ENCODE data around the gene MEX3A.
"Not testable (repeated sequence)": the region's sequence is repeated elsewhere in the genome, so short reads cannot be mapped to it uniquely, and the experiment has no call there.

MEX3A gene

DNA sequence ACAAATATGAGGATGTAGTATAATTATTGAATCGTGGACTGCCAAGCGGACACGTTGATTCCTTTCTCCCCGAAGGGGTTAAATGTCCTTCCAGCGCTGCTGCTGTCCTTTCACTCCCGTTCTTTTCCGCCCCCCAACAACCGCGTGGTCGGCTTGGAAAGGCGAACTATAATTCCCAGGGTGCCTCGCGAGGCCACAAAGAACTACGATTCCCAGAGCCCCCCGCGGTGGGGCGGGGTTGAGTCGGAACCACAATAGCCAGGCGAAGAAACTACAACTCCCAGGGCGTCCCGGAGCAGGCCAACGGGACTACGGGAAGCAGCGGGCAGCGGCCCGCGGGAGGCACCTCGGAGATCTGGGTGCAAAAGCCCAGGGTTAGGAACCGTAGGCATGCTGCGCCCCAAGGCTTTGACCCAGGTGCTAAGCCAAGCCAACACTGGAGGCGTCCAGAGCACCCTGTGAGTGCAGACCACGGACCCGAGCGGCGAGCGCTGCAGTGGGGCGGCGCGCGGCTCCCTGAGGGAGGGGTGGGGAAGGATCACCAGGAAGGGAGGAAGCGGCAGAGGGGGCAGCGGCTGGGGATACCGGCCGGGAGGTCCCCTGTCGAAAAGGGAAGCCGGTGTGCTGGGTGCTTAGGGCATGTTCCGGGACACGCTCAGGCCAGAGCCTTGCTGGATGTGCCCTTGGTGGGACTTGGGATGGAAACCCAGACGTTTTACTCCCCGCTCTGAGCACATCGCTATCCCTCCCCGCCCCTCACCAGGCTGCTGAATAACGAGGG is 27.6 kb downstream of the MEX3A start, which contains the start of gene LAMTOR2:
LAMTOR2 (plus strand) TSS at position 283 of the 781 bp plus-strand sequence; CDS start at position 391, 108 bp downstream.
- DNase-seq (ENCODE audit: low read depth in 2 of 2) = peak; percentile 91 to 97

DNA sequence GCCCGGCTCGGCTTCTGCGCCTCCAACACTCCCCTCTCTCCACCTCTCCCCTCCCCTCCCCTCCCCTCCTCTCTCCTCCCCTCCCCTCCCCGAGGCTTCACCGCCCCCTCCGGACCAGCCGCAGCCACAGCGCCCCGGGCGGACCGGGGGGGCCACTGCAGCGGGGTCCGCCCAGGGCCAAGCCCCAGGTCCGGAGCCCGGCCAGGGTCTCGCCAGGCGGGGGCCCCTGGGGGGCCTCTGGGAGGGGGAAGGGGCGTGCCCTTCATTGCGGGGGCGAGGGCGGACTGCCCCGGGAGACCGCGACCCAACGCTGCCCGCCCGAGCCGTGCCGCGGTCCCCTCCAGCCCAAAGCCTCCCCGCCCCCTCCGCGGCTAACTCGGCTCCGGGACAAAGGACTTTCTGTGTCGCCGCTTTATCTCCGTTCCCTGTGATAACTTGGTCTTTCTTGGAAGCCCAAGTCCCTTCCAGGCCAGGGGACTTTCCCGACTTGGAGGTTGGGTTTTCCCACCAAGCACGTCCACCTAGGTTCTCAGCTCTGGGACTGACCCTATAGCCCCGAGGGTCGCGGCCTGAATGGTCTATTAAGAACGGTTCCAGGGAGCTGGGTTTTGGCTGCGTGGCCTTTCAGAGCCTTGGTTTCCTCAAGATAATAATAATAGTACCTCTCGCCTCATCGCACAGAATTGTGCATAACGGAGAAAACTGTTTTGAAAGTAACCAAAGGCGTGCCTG is 28.3 kb downstream of the MEX3A start, which contains the start of gene UBQLN4:
UBQLN4 (minus strand) TSS at position 31 of the 732 bp plus-strand sequence. CDS start 97 bp downstream, outside the sequence.
- DNase-seq (ENCODE audit: low read depth in 2 of 2) = peak; percentile 69 to 81

- DNase-seq (ENCODE audit: low read depth in 2 of 2) = peak; percentile 30 to 44
Measured at GRCh38 chr1:156052862-156053767, 29.1 kb downstream of the MEX3A start.

DNA sequence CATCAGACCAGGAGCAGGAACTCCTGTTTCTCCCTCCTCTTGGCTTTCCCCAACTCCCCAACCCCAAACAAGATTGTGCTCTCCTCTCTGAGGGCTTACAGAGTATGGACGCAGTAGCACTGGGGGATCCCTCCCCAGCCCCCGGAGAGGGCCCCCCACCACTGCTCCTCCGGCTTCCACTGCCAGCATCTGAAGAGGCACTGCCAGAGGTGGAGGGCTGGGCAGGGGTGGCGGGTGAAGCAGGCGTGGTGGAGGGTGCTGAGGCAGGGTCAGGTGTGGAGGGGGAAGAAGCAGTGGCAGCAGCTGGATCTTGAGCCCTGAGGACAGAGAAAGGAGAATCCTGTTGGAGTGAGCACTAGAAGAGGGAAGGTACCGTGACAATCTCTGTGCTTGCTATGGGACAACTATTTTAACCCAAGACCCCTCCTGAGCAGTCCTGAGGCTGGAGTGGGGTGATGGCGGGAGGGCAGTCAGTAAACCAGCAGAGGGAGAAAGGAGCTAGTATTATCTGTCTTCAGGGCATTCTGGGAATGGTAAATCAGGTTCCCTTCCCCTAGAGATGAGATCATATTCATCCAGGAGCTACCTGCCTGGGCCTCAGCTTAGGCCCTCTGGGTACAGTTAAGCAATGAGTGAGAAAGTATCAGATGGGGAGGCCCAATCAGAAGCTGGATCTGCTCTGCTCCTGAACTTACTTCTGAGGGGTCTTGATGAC is 31.1 kb downstream of the MEX3A start:
- no peak for DNase-seq (ENCODE audit: low read depth in 2 of 2)

- no peak for DNase-seq (ENCODE audit: low read depth in 2 of 2)
Measured at GRCh38 chr1:156050376-156050775, 31.9 kb downstream of the MEX3A start.

GRCh38 chr1:156048663-156049258 is 33.5 kb downstream of the MEX3A start:
- DNase-seq (ENCODE audit: low read depth in 2 of 2) = no peak

DNA sequence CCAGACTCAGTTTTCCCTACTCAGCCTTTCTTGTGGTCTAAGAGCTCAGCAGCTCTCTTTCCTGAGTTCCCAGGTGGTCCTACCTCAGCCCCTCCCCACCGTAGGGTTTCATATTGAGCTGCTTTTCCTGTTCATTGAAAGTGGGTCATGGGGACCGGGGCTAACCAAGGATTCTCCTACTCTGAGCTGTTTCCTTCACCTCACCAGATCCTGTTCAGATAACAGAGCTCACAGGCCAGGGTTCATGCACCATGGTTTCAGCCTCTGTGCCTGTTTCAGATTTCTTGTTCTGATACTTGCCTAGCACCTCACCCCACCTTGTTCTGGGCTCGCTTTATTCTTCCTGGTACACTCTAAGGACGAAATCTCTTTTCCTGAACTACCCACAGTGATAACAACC is 37.2 kb downstream of the MEX3A start:
- no peak for DNase-seq (ENCODE audit: low read depth in 2 of 2)

- no peak for DNase-seq (ENCODE audit: low read depth in 2 of 2)
Measured at GRCh38 chr1:156042828-156043227, 39.4 kb downstream of the MEX3A start.

GRCh38 chr1:156034991-156035390 is 47.3 kb downstream of the MEX3A start:
- DNase-seq (ENCODE audit: low read depth in 2 of 2) = not testable (repeated sequence)

- DNase-seq (ENCODE audit: low read depth in 2 of 2) = no peak
Measured at GRCh38 chr1:156033011-156033410, 49.3 kb downstream of the MEX3A start.

GRCh38 chr1:156026588-156026987 is 55.7 kb downstream of the MEX3A start:
- no peak for DNase-seq (ENCODE audit: low read depth in 2 of 2)

DNA sequence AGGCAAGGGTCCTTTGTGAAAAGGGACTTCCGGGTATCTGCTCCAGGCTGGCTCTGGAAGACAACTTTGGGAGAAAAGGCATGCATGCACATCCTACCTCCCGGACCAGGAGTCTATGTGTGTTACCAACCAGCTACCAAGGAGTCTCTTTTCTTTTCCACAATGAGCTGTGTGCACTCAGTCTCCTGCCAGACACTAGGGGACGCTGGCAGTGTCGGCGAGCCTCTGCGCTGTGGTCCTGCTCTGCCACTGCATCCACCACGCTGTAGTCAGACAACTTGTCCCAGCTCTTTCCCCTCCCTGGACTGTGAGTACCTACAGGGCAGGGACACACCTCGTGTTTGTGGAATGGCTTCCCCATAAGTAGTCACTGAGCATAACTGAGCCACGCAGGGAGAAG is 56.4 kb downstream of the MEX3A start:
- DNase-seq (ENCODE audit: low read depth in 2 of 2) = no peak

DNA sequence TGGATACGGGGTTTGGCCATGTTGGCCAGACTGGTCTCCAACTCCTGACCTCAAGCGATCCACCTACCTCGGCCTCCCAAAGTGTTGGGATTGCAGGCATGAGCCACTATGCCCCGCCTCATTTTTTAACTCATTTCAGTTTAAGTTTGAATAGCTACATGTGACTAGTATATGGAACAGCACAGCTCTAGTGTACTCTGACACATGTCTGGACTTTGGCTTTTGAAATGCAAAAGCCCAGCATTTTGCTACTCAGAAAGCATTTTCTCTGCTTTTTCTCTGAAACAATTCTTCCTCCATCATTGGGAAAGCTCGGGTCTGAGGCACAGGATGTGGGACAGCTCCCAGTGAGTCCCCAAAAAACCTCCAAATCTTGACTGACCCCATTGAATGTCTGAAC is 57.5 kb downstream of the MEX3A start:
- no peak for DNase-seq (ENCODE audit: low read depth in 2 of 2)
